HUDEP-2 (cell line): ENCODE measurements around the gene SDF2L1.
A peak's percentile ranks its signal among the peaks of the same experiment; 100 is the strongest.

ENCODE experiments used
- DNase-seq, 76 experiments: peaks; one replicate each; lab custom pipeline; 2025; ENCODE audit not compliant: unreplicated experiment in 76 of 76; lab: John Stamatoyannopoulos, UW

The SDF2L1 gene

GRCh38 chr22:21621025-21621424, 21.1 kb upstream of the SDF2L1 start:
- DNase-seq, result no peak

GRCh38 chr22:21622011-21622918, 19.8 kb upstream of the SDF2L1 start:
- DNase-seq, result no peak

DNA sequence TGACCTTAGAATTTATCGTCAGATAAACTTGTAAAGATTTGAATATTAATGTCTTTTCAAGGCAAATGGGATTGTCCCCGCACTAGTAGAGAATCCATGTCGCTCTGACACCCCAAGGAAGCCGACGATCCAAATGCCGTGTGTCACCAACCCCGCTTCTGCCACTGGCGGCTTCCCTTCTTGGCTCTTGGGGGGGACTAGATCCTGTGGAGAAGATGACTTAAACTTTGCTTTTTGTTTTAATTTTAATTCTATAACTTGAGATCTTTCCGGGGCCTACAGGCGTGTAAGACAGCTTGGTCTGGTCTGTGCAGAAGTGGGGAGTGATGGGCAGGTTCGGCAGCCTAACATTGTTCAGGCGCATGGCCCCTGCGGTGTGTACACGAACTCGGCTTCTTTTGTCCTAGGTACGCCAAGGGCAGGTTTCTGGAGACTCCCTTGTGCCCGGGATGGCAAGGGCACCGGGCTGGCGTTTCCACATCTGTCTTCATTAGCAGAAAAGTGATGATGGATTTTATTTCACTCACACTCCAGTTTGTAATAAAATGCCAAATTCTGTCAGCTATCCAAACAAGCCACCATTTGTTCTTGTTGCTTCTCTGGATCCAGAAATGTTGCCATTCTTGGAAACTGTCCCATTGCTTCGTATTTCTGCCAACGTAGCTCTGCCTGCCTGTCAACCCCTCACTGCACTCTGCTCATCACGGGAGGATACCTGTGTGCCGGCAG, 19.0 kb upstream of the SDF2L1 start:
- DNase-seq, result no peak

DNA sequence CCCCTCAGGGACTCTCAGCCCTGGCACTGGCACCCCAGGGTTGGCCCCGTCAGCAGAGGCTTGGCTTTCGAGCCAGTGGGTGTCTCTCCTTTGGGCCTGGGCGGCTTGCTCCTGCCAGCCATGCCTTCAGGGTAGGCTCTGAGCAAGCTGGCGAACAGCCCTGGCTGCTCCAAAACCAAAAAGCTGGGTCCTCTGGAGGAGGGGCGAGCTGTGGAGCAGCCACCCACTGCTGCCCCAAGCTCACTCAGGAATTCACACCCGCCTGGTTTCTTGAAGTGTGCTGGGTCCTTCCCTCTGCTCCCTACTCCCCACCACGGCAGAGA, 18.5 kb upstream of the SDF2L1 start:
- no peak for DNase-seq

GRCh38 chr22:21624120-21624879, 17.8 kb upstream of the SDF2L1 start:
- DNase-seq, result peak in 48 of 76 experiments; percentile 9 to 62 (median 32)

- no peak for DNase-seq
These were observed 17.0 kb upstream of the SDF2L1 start for GRCh38 chr22:21624880-21625791.

- DNase-seq, result no peak
These were observed 15.9 kb upstream of the SDF2L1 start for GRCh38 chr22:21626073-21626734.

DNA sequence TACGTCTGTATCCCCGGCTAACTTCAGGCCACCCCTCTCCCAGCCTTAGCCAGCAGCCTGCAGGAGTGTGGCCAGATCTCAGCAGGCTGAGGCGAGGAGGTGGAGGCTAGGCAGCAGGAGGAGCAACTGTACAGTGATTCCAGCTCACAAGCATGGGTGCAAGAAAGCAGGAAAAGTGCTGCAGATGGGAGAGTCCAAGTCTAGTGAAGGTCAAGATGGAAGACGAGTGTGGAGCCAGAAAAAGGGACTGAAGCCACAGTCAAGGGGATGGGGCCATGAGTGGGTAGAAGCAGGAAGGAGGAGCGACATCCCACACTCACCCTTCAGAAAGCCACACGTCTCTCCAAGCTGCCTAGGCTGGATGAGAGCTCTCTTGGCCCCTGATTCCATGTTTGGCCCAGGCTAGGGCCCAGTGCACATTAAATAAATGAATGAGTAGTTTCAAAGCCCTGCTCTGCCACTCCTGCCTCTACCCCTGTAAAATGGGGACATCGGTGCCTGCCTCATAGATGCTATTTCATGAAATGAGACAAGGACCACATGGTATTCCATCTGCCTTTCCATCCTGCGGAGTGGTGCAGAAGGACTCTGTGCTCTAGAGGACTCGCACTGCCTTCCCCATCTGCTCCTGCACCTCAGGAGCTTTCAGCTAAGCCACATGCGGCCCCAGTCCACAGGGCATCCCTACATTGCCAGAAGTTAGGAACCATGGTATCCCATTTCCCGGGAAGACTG, 15.2 kb upstream of the SDF2L1 start:
- DNase-seq, result no peak

DNA sequence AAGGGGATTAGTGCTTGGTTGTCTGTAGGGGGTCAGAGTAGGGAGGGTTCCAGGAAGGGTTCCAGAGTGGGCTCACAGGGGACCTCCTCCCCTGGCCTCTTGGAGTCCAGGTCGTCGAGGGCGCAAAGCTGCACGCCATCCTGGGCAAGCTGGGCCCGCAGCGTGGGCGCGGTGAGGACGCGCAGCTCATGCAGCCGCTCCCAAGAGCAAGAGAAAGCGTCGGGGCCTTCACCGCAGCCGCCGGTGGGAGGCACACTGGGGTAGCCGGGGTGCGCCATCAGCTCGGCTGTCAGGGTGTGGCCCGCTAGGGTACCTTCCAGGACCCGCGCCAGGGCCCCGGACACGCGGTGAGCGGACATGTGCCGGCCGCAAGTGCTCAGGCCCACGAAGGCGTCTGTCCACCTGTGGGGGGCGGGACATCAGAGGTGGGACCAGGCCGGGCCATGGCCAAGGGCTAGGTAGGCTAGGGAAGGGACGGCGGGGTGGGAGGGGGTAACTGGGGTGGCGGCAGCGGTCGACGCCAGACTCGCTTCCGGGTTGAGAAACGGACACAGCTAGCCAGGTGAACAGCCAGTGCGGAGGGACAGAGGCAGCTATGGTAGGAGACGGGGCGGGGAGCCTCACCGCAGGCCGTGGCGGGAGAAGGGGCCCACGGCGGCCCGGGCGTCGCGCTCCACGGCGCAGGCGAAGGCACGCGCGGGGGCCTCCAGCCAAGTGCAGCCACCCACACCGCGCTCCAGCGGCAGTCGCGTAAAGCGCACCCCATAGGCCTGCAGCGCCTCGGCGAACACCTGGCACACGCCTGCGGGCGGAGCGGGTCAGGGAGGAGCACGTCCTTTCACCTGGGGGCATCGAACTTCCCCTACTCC, 13.5 kb upstream of the SDF2L1 start:
- DNase-seq, result peak in 6 of 76 experiments; percentile 36 to 49 (median 43)

DNA sequence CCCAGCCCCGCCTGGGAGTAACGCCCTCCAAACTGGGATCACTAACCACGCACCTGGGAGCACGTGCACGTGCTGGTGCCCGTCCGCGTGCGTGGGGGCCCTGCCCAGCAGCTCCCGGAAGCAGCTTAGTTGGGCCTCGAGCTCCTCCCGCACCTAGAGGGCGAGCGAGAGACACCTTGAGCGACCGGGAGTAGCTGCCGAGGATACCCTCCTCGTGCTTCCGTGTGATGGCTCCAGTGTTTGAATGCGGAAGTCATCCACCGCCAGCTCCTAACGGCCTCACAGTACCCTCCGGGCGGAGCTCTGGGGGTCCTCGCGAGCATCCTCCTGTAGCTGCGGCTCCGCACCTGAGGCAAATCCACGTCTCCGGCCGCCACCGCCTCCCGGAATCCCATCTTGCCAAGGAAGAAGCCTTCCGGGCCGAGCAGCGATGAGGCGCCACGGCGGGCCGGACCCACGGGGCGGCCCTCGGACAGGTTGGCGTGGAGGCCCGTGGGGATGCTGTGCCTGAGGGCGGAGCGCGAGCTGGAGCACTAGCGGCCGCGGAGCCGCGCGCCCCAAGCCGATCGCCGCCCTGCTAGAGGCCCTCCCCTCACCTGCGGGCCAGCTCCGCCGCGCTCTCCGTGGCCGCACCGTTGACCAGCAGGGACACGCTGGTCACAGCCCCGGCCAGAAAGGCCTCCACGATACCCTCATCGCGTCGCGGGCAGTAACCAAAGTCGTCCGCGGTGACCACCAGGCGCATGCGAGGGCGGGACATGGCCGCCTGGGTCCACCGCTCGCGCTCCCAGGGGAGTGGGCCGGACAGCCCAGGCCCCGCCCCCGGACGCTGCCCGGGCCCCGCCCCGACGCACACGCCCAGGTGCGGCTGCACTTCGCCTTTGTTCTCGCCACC, 12.6 kb upstream of the SDF2L1 start, which contains the start of gene YDJC:
YDJC (minus strand) TSS at position 768 of the 895 bp plus-strand sequence; CDS start at position 760, 8 bp downstream.
- DNase-seq, result peak in 74 of 76 experiments; percentile 52 to 95 (median 87)

- no peak for DNase-seq
These were observed 11.1 kb upstream of the SDF2L1 start for GRCh38 chr22:21631025-21631424.

DNA sequence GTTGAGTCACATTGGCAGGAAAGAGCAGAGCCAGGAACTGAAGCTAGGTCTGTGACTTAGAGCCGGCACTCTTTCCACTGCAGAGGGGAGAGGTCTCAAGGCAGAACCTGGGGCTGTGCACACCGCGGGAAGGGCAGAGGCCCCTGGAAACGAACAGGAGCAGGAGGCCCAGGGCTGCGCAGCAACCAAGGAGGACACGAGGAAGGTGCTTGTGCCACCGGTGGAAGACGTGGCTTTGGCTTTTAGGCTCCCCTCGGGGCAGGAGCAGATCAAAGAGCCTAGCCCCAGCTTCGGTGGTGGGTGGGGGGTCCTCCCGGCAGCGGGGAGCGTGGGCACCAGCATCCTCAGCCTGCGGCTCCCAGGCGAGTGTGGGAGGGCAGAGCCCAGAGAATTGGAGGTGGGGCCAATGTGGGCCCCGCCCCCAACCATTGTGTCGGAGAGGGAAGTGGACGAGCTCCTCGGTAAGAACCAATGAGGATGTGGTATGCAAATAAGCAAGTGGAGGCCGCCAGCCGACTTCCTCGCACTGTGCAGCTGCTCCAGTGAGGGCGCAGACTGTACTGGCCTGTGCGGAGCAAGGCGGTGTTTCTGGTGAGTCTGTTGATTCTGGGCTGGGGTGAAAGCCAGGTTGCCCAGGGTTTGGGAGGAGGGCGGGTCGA, 9.7 kb upstream of the SDF2L1 start, which contains the start of gene CCDC116:
CCDC116 (plus strand) TSS at position 524 of the 659 bp plus-strand sequence. CDS start 422 bp downstream, outside the sequence.
- peak in 11 of 76 experiments; percentile 3 to 38 (median 20) for DNase-seq

- DNase-seq, result no peak
These were observed 9.2 kb upstream of the SDF2L1 start for GRCh38 chr22:21632931-21633330.

- DNase-seq, result no peak
These were observed 8.6 kb upstream of the SDF2L1 start for GRCh38 chr22:21633481-21633880.

DNA sequence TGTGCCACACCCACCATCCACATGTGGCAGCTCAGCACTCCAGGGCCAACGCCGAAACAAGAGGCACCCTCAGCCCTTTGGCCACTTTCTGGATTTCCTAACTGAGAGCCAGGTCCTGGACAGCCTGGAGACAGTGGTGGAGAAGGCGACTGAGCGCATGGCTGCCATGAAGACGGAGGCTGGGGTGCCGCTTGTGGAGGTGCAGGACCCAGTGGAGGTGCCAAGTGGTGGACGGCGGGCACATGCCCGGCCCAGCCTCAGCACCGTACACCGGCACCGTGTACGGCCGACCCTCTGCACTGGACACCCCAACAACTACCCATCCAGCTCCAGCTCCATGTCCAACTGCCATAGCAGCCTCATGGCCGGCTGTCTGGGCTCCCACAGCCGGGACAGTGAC, 8.0 kb upstream of the SDF2L1 start:
- no peak for DNase-seq

- DNase-seq, result no peak
These were observed 7.3 kb upstream of the SDF2L1 start for GRCh38 chr22:21634844-21635243.
